Posterior cingulate gyrus (tissue), 11 donors: ENCODE results near the gene ACOT12.
A peak's percentile ranks its signal among the peaks of the same experiment; 100 is the strongest.
"Not testable (repeated sequence)": the region's sequence is repeated elsewhere in the genome, so short reads cannot be mapped to it uniquely, and the experiment has no call there.

Experiments
- DNase-seq, 10 donors: peaks; one replicate each; pipeline versions ENCODE4 v3.0.0 to v3.0.0-alpha.2; 2020 to 2021; ENCODE audit warnings: mixed read lengths in 3 of 10
- intact Hi-C: fragments of 100-400 bp; cut with DNase I; formaldehyde crosslinking; loops from one replicate; pipeline ENCODE4 v1.15.1; 2023

Gene ACOT12

DNA sequence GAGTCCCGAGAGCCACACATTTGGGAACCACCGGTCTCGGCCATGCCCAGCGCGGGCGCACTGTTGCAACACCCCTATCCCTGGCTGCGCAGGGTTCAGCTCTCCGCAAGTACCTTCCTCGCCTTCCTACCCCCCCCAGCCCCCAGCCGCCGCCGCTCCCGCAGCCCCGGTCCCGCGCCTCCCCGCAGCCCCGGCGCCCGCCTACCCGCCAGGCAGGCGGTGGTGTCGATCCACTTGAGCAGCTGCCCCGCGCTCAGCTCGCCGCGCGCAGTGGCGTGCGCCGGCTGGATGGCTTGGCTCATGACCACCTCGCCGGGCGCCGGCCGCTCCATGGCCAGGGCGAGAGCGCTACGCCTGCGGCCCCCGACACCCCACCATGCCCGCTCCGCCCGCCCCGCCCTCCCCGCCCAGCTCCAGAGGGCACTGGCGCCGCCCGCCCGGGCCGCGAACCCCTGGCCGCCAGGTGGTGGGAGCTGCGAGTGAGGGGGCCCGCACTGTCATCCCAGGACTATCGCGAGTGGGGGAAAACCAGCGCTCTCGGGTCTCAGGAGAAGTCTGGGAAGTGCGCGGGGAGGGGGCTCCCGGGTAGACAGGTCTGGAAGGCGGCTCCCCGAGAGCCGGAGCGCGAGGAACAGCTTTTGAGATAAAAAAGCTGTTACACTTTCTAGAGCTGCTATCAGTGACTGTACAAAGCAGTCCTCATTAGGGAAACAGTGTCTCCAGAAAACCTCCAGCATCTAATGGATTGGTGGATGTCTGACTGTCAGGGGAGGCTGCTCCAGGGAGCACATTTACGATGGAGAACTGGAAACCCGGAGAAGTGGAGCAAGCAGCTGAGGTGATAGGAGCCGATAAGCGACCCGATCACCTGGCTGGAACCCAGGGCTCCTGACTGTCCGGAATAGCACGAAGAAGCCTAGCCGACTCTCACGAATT lies at the start of gene ACOT12:
Gene ACOT12 (minus strand): TSS at position 352 of the 936 bp plus-strand sequence. CDS start 20 bp downstream, at position 332.
- DNase-seq, result peak in 6 of 10 donors; percentile 7 to 85 (median 42)
- intact Hi-C loops, result no loop called here

DNA sequence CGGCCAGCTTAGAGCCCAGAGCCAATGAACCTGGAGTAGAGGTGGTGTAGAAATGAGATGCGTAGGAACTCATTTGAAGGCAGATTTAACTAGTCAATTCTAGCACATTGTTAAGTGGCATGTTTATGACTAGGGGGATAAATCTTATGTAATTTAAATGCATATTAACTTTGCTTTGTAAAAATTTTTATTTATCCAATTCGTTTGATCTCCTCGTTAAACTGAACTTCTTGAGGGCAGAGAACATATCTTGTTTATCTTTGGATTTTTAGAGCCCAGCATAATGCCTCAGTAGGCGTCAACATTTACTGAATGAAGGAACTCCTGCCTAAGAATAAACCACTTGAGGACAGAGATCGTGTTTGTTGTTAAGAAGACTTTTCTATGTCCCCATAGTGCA lies 41.1 kb upstream of the ACOT12 start:
- no peak for DNase-seq
- intact Hi-C loops, result no loop called here

DNA sequence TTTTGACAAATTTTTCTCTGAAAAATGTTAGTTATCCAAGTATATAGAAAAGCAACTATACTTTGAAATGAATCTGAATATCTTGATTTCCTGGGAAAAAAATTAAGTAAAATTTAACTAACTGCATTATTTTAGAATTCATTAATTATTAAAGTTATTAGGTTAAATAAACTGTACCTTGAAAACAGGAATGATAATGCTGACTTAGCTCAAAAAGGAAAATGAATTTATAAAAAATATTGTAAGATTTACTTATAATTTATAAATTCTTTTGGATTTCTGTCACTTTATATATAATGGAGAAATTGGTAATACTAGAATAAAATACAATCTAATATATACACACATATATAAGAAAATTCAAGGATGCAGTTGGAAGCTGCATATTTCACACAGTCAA lies 36.1 kb upstream of the ACOT12 start:
- DNase-seq, result no peak
- intact Hi-C loops, result loop anchor here (5.0 to 10.0 kb wide), 5 partner anchors 317 to 795 kb away; partner anchors contain the start of gene ATG10

DNA sequence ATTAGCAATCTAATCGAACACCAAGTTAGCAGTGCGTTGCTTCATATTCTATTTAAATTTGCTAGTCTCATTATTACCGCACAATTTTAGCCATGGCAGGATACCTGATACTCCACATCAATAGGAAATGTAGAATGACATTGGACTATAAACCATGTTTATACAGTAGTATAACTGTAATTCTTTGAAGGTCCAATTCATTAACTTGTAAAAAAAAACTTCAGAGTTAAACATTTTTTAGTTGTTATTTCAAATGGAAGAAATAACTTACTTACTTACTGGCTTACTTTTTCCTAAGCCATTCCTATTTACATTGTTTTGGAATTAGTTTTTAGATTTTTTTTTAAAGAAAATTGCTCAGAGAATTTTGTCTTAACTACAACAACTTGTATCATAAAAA lies 35.4 kb upstream of the ACOT12 start:
- intact Hi-C loops, result loop anchor here (5.0 to 10.0 kb wide), 5 partner anchors 318 to 795 kb away; partner anchors contain the start of gene ATG10
- DNase-seq, result no peak

DNA sequence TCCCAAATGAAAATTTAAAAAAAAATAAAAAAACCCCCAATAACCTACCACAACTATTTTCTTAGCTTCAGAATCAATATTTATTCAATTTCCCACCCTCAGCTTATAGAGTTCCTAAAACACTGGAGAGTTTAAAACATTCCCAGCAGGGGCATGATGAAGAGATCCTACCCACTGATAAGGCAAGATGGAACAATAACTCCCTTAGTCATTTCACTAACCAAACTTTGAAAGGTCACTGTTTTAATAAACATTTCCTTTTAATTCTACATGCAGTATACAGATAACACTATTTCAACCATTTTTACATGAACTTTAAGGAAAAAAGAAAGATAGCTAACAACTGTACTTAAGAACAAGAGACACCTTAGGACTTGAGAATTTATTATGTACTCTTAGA lies 34.9 kb upstream of the ACOT12 start:
- intact Hi-C loops, result loop anchor here (5.0 to 10.0 kb wide), 5 partner anchors 318 to 796 kb away; partner anchors contain the start of gene ATG10
- no peak for DNase-seq

DNA sequence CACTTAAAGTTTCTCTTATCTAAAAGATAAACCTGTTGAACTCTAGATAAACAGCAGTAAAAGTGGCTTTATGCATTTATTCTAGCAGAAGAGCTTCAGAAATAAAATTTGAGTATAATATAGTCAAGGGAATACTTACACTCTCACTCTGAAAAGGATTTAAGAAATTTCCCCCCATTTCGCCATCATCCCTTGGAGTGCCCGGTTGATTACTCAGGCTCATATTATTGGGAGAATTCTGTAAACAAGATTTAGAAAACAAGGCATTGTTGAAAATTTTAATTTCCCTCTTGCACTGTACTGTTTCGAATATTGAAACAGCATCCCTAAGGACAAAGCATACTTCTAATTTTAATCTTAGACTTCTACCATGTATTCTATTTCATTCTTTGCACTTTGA lies 34.5 kb upstream of the ACOT12 start:
- intact Hi-C loops, result loop anchor here (5.0 to 10.0 kb wide), 5 partner anchors 319 to 796 kb away; partner anchors contain the start of gene ATG10
- DNase-seq, result no peak

DNA sequence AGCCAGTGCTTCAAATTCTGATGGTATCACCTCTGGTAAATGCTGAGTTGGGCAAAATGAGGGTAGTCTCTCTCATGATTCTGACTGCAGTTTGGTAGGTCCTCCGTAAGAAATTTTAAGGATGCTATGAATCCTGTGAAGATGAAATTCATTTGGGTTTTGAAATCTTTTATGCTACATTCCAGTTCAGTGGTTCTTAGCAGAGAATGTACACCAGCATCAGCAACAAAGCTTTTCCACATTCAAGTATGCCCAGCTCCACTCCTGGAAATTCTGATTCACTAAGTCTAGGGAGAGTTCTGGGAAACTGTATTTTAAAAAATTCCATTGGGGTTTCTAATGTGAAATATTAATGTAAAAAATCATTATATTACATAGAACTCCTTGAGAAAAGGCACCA lies 33.6 kb upstream of the ACOT12 start:
- intact Hi-C loops, result loop anchor here (5.0 to 10.0 kb wide), 5 partner anchors 320 to 797 kb away; partner anchors contain the start of gene ATG10
- DNase-seq, result no peak

DNA sequence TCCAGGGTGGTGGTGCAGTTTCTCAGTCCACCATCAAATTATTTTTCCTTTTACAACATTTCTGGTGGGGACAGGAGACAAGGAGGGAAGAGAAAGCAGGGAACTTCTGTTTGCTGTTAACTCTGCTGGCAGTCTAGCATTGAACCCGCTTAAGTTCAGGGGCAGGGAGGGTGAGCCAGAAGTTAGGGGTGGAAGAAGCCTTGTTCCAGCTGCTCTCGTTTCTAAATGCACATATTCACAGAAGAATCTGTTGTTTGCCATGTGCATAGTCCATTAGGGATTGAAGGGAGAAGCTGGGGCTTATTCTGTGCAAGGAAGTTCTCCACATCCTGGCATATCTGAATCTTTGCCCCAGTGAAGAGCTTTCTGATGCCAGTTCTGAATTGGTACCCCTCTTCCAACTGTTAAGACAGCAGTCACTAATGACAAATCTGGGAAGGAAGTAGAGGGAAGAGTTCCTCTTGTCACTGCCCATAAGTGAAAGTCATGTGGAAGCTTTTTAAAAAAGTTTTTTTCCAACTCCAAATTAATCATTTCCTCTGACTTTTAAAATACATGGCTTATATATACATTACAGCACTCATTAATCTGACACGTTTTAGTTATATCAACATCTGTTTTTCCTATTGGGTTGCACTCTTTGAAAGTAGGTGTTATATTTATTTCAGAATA lies 32.6 kb upstream of the ACOT12 start:
- intact Hi-C loops, result loop anchor here (5.0 to 10.0 kb wide), 5 partner anchors 321 to 798 kb away; partner anchors contain the start of gene ATG10

DNA sequence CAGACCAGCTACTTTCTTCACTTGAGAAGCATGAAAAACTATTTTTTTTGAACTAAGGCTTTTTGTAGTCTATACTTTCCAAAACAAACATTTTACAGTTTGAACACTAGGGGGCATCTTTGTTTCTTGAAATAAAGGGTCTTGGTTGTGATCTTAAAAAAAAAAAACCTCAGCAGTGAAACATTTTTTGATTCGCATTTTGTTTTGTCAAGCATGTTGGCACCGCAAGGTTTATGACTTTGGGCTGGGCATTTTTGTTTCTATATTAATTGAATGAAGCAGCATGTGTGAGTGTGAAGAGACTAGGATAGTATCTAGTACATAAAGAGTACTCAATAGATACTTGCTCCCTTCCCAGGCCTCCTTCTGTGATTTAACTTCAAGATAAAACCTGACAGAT lies 31.6 kb upstream of the ACOT12 start:
- intact Hi-C loops, result loop anchor here (5.0 to 10.0 kb wide), 5 partner anchors 322 to 799 kb away; partner anchors contain the start of gene ATG10
- no peak for DNase-seq

More for the DNA sequence above, 32.6 kb upstream of the ACOT12 start:
- no peak for DNase-seq

DNA sequence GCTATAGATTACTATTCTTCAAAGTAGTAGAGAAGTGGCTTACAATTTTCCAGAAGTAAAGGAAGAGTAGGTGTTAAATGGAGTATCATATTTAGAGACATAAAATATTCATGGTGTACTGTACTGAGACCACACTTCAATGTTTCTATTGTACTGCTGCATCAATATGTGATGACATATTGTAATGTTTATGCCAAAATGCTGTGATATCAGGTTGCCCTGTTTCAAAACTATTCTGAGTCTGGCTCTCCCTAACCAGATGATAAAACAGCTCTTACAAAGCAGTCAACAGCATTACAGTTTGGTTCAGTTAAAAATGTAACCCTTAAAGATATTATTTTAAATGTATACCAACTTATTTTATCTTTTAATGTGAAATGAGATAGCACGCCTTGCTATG lies 30.8 kb upstream of the ACOT12 start:
- intact Hi-C loops, result loop anchor here (5.0 to 10.0 kb wide), 5 partner anchors 323 to 800 kb away; partner anchors contain the start of gene ATG10
- DNase-seq, result no peak

DNA sequence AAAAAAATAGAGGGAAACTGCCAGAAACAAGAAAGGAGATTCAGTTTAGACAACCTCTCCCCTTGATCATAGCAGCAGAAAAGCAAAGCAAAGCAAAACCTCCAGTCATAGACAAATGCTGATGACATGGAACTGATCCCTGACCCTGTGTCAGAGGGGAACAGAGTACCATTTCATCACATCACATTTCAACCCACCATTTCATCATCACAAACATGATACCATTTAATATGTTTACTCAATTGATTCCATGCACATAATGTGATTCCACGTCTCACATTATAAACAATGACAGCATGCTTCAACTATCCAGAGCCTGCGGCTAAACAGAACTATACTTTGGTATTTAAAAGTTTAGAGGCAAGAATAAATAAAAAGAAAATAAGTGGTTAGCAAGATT lies 28.7 kb upstream of the ACOT12 start:
- intact Hi-C loops, result loop anchor here (10.0 kb wide), 1 partner anchor 802 kb away; no protein-coding TSS in a partner anchor
- no peak for DNase-seq

DNA sequence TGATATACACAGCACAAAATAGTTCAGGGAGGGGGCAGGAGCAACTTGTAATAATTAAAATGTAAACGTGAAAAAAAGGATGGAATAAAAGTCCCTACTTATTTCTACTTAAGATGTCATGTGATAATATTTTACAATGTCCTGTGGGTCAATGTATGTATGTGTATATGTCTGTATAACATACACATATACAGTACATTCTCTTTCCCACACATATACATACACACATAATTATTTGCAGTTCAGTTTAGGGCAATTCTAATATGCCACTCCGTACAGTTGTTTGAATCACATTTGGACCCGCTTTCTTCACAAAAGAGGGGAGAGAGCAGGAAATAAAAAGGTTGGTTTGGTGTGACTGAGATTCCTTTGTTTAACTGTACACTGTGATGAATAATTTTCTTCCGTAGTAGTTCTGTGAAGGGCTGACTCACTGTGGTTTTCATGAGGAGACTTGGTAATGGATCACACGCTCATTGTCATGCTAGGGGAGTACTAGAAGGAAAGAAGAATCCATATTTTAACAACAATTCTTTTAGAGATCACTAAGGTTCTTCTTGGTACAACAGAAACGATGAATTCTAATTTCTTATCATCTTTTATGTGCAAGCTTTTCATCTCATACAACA lies 26.2 kb upstream of the ACOT12 start:
- intact Hi-C loops, result loop anchor here (10.0 kb wide), 1 partner anchor 805 kb away; no protein-coding TSS in a partner anchor
- DNase-seq, result no peak

DNA sequence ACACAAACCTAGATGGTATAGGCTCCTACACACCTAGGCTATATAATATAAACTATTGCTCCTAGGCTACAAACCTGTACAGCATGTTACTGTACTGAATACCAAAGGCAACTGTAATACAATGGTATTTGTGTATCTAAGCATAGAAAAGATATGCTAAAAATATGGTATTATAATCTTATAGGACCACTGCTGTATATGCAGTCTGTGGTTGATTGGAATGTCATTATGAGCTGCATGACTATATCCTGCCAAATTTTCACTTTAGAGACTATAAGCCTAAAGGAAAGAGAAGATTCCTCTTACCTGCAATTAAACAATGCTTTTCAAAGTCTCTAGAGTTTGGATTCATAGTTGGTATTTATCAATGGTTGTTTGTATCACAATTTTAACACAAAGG lies 24.7 kb upstream of the ACOT12 start:
- intact Hi-C loops, result no loop called here
- no peak for DNase-seq

DNA sequence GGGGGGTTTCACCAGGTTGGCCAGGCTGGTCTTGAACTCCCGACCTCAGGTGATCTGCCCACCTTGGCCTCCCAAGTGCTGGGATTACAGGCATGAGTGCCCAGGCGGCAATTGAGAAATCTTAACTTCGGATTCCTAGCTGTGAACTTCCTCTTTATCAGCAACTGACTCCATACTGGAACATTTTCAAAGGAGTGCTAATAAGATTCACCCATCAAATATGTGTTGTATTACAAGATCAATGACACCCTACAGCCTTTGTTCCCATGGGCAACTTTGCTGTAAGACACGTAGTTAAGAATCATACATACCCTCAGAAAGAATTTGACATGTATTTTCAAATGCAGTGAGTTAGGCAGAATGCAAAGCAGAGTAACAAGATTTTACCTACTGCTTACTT lies 23.1 kb upstream of the ACOT12 start:
- DNase-seq, result no peak
- intact Hi-C loops, result no loop called here

DNA sequence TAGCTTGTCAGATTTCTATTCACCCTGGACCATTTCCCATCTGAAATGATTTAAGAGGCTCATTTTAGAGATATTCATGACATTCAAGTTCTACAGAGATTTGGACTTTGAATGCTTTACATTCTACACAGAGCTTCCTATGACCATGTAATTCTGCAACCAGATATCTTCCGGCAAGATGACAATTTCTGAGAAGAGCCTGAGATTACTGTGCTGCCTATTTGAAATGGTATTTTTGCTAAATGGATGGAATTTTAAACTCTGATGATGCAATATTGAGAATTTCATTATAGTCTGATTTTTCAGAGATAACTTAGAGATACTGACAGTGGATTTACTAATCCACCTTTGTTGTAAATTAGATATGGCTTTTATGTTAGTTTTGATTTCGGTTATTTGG lies 16.0 kb upstream of the ACOT12 start:
- DNase-seq, result no peak
- intact Hi-C loops, result no loop called here

DNA sequence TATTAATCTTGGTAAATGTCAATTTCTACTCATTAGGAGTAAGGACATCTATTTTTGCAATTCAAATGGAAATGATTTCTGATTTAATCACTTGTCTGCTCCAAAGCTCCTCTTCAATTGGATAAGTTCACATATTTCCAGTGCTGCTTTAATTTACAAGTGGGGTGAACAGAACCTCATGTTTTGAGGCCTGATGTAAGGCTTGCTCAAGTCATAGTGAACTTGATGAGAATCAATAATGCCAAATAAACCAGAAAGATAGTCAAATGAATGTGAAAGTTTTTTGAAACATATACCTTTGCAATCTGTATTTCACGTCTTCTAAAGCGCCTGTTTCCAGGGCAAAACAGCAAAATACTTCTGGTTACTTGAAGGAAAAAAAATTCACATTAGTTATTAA lies 15.4 kb upstream of the ACOT12 start:
- DNase-seq, result no peak
- intact Hi-C loops, result no loop called here

DNA sequence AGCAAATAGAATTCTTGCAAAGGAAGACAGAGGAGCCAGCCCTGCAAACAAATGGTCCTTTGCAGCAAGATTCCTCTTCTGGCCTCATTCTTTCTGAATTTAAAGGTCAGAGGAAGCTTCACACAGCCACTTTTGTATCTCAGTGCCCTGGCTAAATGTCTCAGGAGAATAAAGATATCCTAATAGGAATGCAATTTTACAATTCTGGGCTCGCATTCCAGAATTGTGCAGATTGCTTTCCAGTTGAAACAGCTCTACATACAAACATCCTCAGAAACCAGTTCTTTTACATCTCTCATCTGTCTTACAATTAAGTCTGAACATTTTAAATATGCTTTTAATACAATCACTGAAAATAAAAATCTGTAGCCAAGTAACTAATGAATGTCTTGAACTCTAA lies 14.6 kb upstream of the ACOT12 start:
- no peak for DNase-seq
- intact Hi-C loops, result no loop called here

DNA sequence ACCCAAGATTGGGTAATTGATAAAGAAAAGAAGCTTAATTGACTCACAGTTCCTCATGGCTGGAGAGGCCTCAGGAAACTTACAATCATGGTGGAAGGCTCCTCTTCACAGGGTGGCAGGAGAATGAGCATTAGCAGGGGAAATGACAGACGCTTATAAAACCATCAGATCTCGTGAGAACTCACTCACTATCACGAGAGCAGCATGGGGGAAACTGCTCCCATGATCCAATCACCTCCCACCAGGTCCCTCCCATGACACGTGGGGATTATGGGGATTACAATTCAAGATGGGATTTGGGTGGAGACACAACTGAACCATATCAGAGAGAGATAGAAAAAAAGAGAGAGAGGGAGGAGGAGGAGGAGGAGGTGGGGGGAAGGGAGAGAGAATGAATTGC lies 13.9 kb upstream of the ACOT12 start:
- intact Hi-C loops, result not testable (repeated sequence)

DNA sequence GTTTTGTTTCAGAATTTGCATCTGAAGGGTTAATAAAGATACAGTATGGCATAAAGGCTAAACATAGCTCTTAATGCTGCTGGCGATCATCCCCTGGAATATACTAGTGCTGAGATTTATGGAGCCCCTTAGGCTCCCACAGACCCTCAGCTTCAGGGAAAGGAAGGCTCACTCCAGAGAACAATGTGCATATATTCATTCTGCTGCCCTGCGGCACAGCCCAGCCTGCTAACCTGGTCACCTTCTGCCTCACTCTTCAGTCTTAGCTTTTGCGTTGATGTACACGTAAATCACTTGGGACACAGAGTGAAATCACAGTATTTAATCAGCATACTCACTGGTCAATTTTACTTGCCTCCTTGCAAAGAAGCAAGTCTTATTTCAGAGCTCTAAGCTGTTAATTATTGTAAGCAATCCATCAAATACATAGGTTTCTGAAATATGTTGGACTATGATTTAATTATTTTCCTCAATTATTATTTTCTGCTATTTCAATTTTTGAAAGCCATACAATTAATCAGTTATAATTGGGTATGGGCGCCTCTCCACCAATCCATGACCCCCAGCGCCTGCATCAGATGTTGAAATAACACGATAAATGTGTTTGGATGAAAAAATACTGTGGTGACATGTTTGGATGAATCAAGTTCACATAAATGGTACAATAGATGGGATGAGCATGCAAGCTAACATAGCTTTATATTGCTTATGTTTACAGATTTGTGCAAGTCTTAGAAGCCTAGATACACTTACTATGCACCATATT lies 11.4 kb upstream of the ACOT12 start:
- peak in 1 of 10 donors; percentile 22 for DNase-seq
- intact Hi-C loops, result no loop called here

More for the DNA sequence above, 13.9 kb upstream of the ACOT12 start:
- not testable (repeated sequence) for DNase-seq
